HG02943 (cell line): Measurements from ENCODE around the gene DNAJA4.
"Not testable (repeated sequence)": the region's sequence is repeated elsewhere in the genome, so short reads cannot be mapped to it uniquely, and the experiment has no call there.

ENCODE experiments used
- ATAC-seq: cut with Tn5 transposase; IDR thresholded peaks from one replicate; pipeline ENCODE4 v1.9.1; 2021; ENCODE audit warnings: mild to moderate bottlenecking, low read depth, moderate library complexity; ENCODE audit not compliant: unreplicated experiment

The DNAJA4 gene

DNA sequence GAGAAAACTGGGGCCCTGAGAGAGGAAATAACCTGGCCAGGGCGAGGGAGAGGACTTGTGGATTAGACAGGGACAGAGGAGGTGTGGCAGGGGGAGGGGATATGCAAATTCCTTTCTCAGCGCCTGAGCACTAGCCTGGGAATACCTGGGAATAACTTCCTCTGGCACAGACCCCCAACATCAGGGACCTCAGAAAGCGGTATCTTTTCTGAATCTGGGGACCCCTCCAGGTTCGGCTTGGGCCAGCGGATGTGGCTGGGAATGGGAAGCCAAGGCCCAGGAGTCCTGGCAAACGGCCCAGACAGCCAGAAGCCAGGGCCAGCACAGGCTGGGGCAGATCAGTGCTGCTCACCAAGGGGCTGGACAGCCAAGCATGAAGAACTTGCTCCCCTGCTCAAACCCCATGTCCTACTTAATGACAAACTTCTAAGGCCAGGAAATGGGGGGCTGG is 20.8 kb upstream of the DNAJA4 start:
- no peak for ATAC-seq

DNA sequence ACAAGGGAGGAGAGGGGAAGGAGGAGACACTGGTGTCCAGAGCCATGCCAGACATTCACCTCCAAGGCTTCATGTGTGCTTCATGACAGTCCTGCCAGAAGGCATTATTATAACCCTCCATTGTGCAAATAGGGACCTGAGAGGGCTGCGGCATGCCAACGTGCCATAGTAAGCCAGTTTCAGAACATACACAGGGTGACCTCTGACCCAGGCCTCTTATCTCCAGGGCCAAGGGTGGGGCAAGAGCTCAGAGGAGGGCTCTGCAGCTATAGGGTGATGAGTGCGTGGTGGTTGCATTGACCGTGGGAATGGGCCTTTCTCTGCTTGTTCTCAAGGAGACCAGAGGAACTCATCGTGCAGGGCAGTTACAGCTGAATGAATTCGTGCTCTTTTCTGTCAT is 20.3 kb upstream of the DNAJA4 start:
- no peak for ATAC-seq

DNA sequence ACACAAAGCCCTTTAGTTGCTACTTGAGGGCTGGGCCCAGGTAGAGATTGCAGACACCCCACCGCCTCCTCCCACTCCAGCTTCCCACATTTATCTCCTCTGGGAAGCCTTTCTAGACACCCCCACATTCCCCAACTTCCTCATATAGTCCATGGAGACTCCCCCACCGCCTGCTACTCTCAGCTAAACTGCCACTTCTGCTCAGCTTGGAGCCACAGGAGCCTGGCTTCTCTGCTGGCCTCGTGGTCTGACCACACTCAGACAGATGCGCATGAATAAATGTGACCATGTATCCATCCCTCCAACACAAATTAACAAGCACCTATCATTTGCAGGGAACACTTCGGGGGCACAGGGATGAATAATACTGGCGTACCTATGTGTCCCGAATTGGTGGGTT is 19.5 kb upstream of the DNAJA4 start:
- ATAC-seq = no peak

DNA sequence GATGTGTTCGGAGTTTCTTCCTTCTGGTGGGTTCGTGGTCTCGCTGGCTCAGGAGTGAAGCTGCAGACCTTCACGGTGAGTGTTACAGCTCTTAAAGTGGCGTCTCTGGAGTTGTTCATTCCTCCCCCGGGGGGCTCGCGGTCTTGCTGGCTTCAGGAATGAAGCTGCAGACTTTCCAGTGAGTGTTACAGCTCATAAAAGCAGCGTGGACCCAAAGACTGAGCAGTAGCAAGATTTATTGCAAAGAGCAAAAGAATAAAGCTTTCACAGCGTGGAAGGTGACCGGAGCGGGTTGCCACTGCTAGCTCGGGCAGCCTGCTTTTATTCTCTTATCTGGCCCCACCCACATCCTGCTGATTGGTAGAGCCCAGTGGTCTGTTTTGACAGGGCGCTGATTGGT is 19.0 kb upstream of the DNAJA4 start:
- ATAC-seq = not testable (repeated sequence)

DNA sequence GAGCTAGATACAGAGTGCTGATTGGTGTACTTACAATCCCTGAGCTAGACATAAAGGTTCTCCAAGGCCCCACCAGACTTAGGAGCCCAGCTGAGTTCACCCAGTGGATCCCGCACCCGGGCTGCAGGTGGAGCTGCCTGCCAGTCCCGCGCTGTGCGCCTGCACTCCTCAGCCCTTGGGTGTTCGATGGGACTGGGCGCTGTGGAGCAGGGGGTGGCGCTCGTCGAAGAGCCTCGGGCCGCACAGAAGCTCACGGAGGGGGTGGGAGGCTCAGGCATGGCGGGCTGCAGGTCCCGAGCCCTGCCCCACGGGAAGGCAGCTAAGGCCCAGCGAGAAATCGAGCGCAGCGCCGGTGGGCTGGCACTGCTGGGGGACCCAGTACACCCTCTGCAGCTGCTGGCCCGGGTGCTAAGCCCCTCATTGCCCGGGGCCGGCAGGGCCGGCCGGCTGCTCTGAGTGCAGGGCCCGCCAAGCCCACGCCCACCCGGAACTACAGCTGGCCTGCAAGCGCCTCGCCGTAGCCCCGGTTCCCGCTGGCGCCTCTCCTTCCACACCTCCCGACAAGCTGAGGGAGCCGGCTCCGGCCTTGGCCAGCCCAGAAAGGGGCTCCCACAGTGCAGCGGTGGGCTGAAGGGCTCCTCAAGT is 18.3 kb upstream of the DNAJA4 start:
- not testable (repeated sequence) for ATAC-seq

DNA sequence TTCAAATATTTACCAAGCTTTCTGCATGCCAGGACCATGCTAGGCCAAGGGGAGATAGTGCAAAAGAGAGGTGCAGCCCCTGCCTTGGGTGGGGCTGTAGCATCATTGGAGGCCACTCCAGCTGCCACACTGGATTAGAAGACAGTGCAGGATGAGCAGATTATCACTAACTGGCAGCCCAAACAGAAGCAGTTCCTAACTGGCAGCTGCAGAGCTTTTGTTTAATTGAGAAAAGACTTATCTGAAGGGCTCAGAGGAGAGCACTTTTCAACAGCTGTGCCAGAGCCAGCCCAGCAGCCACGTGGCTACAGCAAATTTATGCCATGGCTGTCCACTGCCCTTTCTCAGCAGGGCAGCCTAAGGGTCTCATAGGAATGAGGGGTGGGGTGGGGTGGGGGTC is 16.5 kb upstream of the DNAJA4 start:
- ATAC-seq = no peak

DNA sequence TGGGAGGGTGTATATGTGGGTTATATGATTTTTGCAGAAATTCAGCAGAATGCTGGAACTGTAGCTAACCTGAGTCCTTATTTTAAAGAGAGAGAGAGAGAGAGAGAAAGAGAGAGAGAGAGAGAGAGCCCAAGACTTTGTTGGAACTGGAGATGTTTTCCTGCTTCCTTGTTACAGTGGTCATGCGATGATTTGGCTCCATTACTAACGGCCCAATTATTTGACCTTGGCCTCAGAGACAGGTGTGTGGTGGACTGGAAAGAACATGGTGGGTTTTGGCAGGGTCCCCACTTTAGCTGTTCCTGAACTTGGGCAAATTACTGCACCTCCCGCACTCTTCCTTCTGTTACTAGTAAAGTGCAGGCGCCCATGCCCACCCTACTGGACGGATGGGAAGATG is 15.2 kb upstream of the DNAJA4 start:
- ATAC-seq = no peak

DNA sequence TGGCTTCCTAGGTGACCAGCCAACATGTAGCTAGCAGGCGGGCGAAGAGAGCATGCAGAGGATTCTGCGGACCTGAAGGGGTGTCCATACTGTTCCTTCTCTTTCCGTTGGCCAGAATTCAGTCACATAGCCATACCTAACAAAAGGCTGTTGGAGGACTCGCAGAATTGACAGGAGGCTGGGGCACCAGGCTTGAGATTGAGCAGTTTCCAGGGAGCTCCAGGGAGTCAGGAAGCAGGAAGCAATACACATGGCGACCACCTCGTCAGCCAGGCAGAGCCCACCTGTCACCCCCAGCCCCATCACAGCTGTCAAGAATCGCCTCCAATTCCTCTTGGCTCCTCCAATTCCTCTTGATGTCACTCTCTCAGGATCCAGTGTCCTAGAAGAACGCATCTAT is 13.2 kb upstream of the DNAJA4 start:
- ATAC-seq = no peak

DNA sequence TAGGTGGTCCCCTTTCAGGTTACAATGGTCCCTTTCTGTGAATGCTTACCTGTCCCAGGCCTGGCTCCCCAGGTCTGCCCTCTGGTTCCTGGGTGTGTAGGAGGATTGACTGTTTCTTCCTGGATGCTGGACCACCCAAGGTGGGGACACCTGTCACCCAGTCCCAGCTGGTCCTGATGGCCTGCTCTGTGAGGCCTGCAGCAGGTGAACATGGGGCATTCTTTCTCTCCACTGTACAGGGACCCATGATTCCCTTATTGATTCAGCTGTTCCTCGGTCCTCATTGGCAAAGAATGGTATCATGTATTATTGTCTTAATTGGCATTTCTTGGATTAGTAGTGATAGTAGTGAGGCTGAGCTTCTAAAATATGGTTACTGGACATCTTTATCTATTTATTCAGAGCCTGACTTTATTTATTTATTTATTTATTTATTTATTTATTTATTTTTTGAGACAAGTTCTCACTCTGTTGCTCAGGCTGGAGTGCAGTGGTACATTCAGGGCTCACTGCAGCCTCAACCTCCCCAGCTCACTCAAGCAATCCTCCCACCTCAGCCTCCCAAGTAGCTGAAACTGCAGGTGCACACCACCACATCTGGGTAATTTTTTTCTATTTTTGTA is 8.8 kb upstream of the DNAJA4 start:
- no peak for ATAC-seq

DNA sequence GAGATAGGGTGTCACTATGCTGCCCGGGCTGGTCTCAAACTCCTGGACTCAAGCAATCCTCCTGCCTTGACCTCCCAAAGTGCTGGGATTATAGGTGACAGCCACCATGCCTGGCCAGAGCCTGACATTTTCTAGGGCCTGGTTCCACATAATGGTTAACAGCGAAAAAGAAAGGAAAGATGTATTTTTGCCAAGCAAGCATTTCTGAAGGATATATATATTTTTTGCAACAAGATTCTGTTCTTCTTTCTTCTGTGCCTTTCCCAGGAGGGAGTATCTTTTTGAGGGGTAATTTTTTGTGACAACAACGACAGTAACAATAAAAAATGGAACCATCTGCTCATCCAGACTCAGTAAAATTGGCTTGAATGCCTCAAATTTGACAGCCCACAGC is 8.3 kb upstream of the DNAJA4 start:
- ATAC-seq = no peak

DNA sequence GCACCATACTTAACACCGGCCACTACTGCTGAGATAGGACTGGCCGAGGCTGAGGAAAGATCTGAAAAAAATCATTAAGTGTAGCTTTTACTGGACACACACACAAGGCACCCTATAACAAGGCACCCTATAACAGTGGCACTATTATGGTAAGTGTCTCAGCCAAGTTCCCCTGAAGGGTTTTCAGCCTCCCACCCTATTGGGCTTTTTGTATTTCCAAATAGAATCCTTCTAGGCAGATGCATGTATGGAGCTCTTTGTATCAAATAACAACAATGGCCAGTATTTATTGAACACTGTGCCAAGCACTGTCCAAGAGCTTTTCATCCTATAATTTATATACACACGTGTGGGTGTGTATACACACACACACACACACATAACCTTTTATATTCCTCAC is 6.7 kb upstream of the DNAJA4 start:
- ATAC-seq = no peak

DNA sequence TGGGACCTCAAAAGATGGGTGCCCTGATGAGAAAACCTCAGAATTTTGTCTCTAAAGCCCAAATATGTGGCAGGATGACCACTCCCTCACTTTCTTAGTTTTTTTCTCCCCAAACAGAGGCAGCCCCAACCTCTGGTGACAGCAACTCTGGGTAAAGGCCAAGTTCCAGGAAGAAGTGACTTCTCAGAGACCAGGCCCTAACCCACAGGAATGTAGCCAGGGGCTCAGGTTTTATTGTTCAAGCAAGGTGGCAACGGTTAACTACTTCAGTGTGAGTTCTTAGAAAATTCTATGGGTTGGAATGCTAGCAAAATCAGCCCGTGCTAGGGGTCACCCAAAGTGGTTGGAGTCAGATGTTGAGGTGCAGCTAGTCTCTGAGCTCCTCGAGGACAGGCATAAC is 5.1 kb upstream of the DNAJA4 start:
- no peak for ATAC-seq

DNA sequence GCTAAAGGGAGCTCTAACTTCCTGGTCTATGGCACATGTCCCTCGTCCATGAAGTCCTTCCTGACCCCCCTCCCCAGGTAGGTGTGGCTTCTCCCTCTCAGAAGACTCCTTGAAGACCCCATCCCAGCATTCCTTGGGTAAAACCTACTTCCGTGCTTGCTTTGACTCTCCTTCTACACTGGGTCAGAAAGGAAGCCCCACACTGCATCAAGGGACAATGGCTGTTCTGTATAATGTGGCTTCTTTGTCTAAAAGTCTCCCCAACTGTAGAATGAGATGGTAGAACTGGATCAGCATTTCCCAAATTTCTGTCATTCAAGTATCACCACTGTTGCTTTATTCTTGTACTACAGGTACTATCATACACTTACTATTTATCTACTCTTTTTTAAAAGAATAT is 3.9 kb upstream of the DNAJA4 start:
- ATAC-seq = no peak

DNA sequence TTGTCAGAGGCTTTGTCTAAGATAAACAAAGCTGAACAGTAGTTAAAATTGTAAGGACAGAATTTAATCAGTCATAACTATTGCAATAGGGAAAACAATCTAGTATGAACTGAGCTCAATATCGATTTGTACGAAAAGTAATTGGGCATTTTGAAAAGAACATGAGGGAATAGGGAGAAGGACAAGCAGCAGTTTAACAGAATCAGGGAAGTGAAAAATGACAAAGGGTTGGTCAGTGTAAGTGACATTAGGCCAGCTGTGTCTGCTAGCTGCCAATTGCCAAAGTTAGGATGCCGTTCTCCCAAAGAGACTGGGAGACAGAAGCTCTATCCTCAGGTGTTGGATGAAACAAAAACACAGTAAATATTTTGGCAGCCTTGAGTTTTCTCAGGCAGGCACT is 3.3 kb upstream of the DNAJA4 start:
- ATAC-seq = no peak

DNA sequence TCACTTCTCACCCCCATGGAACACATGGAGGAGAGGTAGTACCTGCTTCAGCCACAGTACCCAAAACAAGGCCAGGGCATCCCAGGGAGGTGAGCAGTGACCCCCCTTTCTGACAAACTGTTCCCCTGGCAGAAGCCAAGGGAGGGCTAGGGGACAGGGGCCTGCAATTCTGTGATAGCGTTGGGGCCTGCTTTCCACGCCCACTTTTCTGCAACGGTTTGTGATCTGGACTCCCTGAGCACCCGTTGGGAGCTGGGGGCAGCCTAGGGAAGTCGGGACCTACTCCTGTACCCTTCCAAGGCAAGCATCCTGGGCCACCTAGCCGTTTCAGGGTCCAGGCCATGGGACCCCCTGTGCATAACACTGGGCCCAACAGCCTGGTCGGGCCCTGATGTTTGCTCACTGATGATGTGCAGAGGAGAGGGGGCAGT is 996 bp upstream of the DNAJA4 start:
- ATAC-seq = no peak

DNA sequence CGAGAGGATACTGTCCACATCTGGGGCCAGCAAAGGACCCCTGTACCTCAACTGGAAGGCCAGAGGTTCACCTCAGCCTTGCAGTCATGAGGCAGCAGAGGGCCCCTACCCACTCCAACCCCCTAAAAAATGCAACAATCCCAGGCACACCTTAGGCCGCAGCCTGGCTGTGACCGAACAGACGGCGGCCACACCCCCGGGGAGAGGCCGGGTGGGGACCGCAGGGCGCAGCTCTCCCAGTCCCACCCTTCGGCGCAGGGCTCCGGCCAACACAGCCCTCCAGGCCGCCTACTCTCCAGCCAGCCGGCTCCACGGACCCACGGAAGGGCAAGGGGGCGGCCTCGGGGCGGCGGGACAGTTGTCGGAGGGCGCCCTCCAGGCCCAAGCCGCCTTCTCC is 457 bp upstream of the DNAJA4 start:
- no peak for ATAC-seq

DNA sequence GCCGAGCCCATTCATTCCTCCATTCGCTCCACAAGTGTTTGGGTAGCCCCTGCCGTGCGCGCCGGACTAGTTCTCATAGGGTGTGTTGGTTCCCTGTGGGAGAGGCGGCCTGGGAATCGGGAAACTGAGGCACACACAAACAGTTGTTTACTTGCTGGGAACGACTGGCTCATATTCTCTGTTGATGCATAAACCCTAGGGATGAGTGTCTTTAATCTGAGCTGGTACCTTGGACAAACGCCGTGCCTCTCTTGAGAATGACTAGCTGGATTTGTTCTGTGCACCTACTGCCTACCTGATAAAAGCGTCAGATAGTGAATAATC is 737 bp downstream of the DNAJA4 start:
- ATAC-seq = no peak

DNA sequence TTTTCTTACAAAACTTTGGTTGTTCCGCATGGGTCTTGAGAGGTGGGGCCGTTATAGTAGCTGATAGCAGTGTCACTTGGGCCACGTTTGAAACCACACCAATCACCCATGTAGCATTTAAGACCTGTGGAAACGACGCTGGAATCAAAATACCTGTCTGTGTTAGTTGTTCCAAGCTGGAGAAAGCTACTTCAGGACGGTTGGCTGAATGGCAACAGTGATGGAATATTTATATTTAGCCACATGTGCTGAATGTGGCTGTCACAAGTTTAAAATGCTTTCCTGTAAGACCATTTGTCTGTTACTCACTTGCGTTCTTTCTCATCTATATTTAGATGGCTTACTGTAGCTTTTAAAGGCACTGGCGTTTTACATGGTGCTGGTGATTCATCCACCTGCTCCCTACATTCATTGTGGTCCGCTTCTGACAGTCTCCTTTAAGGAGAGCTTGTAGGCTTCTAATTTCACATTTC is 1.4 kb downstream of the DNAJA4 start:
- no peak for ATAC-seq

DNA sequence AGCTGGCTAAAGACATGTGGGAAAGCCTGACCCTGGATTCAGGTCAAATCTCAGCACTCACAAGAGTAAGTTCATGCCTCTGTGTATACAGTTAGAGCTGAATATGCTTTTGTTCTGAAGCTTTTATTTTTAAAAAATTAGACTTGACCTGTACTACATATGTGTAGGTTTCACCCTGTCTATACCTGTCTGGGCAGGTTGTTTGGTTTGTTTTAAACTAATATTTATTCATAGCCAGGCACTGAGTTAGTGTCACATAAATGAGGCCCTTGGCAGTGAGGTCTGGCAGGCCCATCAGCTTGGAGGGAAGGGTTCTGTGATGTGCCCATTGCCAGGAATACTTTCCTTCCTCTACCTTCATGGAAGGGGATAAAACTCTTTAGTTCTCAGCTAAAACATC is 1.9 kb downstream of the DNAJA4 start:
- ATAC-seq = no peak

DNA sequence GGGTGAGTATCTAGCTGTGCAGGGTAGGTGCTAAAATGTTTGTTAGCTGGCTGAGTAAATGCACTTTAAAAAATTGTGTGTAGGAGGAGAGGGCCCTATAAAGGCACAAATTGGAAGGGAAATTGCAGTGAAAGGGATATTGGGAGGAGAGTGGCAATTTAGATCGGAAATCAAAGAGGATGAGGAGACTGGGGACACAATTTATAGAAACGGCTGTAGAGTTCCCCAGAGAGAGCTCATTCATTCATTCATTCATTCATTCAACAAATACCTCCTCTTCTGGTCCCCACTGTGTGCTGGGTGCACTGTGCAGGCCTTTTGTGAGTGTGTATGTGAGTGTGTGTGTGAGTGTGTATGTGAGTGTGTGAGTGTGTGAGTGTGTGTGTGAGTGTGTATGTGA is 2.4 kb downstream of the DNAJA4 start:
- ATAC-seq = no peak

DNA sequence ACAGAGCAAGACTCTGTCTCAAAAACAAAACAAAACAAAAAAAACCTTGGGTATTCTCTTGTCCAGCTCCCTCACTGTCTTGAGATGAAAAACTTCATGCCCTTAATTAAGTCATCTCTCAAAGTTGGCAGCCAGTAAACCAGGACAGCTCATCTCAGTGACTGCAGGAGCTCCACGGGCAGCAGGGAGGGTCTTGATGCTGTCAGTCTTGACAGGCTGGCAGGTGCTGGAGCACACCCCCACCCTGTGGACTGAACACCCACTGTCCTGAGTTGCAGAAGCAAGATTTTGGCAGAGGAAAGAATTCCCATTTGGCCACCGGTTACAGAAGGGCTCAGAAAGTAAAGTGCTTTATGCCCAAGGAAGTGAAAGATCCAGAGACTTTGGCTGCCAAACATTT is 8.0 kb downstream of the DNAJA4 start:
- ATAC-seq = no peak

DNA sequence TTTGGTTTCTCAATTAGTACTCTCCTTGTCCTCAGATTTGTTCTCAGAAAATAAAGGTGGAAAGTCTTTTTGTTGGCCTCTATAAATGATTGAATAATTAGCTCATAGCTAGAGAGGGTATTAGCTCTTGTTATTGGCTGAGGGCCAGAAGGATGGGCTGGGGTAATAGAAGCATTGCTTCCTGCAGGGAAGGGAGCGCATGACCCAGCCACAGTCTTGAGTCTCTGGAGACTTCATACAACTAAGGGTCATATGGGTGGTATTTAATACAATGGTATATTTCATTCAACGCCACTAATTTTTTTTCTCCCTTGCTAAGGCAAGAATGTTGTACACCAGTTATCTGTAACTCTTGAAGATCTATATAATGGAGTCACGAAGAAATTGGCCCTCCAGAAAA is 8.4 kb downstream of the DNAJA4 start:
- no peak for ATAC-seq

DNA sequence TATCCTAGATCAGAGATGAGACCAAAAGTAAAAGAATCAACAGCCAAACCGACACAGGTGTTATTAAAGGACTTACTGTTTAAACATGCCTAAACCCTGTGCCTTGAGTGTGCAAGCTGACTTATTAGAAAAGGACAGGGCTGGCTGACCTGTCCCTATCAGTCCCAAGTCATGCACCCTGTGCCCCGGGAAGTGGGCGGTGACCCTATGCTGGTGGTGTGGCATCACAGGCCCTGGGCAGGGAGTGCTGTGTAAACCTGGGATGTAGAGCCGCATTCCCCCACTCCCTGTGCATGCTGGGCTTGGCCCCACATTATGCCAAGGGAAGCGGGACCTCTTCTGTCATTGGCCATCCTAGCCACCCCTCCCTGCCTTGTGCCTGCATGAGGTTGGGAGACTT is 10.6 kb downstream of the DNAJA4 start:
- no peak for ATAC-seq
